Calu3 (cell line): ENCODE results near the gene RPL19. TPM values are rescaled to one million over a fixed set of nuclear protein-coding genes. Genes with fewer than 3 reads are reported as not detected.

Experiments used
- BruUV-seq: library from RNA; stranded (reverse); fragments of 400-500 nt; replicated peaks from 2 replicates; lab custom pipeline; 2021; lab: Mats Ljungman, UMichigan
- CTCF ChIA-PET: fragments of 300-600 bp; sonication (Branson Sonifier 250); formaldehyde crosslinking; loops from one replicate; lab custom pipeline; 2022; ENCODE audit warnings: antibody characterized with exemption; lab: Charles Lee
- DNase-seq: peaks from one replicate; pipeline ENCODE4 v3.0.0; 2022
- H3K27ac Mint-ChIP-seq: one replicate; pipeline ENCODE4 v1.8.0; 2022; ENCODE audit warnings: mixed read lengths; ENCODE audit not compliant: unreplicated experiment
- H3K27me3 Mint-ChIP-seq: one replicate; pipeline ENCODE4 v1.8.0; 2022; ENCODE audit warnings: mixed read lengths; ENCODE audit not compliant: unreplicated experiment
- H3K36me3 Mint-ChIP-seq: one replicate; pipeline ENCODE4 v1.8.0; 2022; ENCODE audit warnings: mild to moderate bottlenecking, moderate library complexity, mixed read lengths; ENCODE audit not compliant: insufficient read depth, unreplicated experiment
- H3K4me1 Mint-ChIP-seq: one replicate; pipeline ENCODE4 v1.8.0; 2022; ENCODE audit warnings: mild to moderate bottlenecking, low read depth, mixed read lengths; ENCODE audit not compliant: unreplicated experiment
- H3K4me3 Mint-ChIP-seq: one replicate; pipeline ENCODE4 v1.8.0; 2022; ENCODE audit warnings: mild to moderate bottlenecking, low read depth, moderate library complexity, mixed read lengths; ENCODE audit not compliant: unreplicated experiment
- H3K9me3 Mint-ChIP-seq: one replicate; pipeline ENCODE4 v1.8.0; 2022; ENCODE audit warnings: low read depth, mixed read lengths; ENCODE audit not compliant: unreplicated experiment
- intact Hi-C: fragments of 100-400 bp; cut with micrococcal nuclease; formaldehyde crosslinking; loops from one replicate; pipeline ENCODE4 v1.10.0; 2022; ENCODE audit not compliant: unreplicated experiment
- total RNA-seq: library from RNA; stranded (reverse); gene quantifications from 2 replicates; pipeline ENCODE4 v1.2.3, GENCODE V29; 2022
- TF ChIP-seq, protein P1 (sequence below): fragments of 200-600 bp; IDR thresholded peaks from one replicate; pipeline ENCODE4 v1.8.0; 2022; ENCODE audit warnings: antibody characterized with exemption; ENCODE audit not compliant: unreplicated experiment

Gene RPL19
- total RNA-seq, 1 experiment from 2014 or later: 6,763 TPM

DNA sequence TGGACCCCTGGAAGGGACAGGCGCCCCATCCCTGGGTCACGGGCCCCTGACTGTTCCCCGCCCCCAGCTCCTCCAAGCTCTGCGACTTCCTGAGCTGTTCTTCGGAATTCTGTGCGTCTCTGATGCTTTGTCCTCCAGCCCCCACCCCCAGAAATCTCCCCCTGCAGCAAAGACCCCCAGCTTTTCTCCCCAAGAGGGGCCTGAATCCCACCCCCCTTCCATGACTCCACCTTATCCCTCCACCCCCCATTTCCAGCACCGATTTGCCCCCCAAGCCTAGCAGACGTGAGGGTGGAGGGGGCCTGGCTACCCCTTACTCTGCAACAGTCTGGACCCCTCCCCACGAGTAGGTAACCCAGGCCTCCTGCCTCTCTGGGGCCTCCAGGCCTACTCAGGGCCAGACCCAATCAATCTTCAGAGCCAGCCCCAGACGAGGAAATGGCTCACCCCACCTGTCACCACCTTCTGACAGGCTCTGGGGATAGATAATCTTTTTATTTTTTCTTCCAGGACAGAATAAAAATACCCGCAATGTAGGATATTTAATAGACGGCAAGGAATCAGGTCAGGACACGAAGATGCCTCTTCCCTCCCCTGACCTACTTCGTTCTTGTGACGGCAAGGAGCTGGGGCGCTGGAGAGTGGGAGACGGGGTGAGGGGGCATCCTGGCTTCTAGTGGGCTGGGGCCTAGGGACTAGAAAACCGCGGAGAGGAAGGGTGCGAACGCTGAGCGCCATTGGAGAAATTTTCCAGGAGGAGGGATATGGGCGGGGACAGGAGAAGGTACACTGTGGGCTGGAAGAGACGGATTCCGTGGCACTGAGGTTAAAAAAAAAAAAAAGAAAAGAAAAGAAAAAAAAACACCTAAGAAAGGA lies 47.9 kb upstream of the RPL19 start:
- Mint-ChIP-seq H3K9me3 (no peaks in the 10 kb centered on the region), H3K27ac (peak overlapping the region; percentile 99), H3K4me1 (peaks cover 29% of the 10 kb centered on the region), H3K36me3 (peaks cover 46% of the 10 kb centered on the region), H3K27me3 (peaks cover 91% of the 10 kb centered on the region), H3K4me3 (peak overlapping the region; percentile 95)
- BruUV-seq: no TSS peak
- CTCF ChIA-PET: interaction anchor here (0.6 to 6.1 kb wide), 91 partner anchors 8 to 1989 kb away, joined by 3 to 502 read pairs (median 6); partner anchors contain the start of genes ARL5C, CACNB1, CWC25 and ERBB2
- TF ChIP-seq, protein P1, sequence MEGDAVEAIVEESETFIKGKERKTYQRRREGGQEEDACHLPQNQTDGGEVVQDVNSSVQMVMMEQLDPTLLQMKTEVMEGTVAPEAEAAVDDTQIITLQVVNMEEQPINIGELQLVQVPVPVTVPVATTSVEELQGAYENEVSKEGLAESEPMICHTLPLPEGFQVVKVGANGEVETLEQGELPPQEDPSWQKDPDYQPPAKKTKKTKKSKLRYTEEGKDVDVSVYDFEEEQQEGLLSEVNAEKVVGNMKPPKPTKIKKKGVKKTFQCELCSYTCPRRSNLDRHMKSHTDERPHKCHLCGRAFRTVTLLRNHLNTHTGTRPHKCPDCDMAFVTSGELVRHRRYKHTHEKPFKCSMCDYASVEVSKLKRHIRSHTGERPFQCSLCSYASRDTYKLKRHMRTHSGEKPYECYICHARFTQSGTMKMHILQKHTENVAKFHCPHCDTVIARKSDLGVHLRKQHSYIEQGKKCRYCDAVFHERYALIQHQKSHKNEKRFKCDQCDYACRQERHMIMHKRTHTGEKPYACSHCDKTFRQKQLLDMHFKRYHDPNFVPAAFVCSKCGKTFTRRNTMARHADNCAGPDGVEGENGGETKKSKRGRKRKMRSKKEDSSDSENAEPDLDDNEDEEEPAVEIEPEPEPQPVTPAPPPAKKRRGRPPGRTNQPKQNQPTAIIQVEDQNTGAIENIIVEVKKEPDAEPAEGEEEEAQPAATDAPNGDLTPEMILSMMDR: no peak
- no peak for DNase-seq
- intact Hi-C loops: loop anchor here (2.0 to 5.0 kb wide), 4 partner anchors 93 to 400 kb away; partner anchors contain the start of genes CWC25 and PSMB3

DNA sequence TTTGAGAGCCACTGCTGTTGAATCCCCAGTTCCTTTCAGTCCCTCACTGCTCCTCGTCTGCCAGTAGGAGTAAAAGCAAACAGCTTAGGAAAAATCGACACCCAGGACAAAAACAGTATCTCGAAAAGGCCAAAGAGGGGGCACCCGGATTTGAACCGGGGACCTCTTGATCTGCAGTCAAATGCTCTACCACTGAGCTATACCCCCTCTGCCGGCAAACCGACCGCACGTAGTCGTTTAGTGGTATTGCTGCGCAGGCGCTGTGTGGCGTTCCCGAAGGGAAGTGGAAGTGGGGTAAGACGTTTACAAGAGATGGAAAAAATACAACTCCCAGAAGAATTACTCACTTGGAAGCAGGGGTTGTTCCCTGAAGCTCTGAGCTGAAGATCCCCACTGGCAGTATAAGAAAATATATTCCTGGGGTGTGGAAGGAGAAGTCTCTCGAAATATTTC lies 46.5 kb upstream of the RPL19 start:
- TF ChIP-seq, protein P1: peak; percentile 28
- H3K27ac Mint-ChIP-seq: peak overlapping the region; percentile 99
- no TSS peak for BruUV-seq
- no peaks in the 10 kb centered on the region for H3K9me3 Mint-ChIP-seq
- peak overlapping the region; percentile 95 for H3K4me3 Mint-ChIP-seq
- peaks cover 29% of the 10 kb centered on the region for H3K4me1 Mint-ChIP-seq
- H3K36me3 Mint-ChIP-seq: peaks cover 46% of the 10 kb centered on the region
- peak; percentile 100 for DNase-seq
- CTCF ChIA-PET: interaction anchor here (0.5 to 6.1 kb wide), 93 partner anchors 9 to 1974 kb away, joined by 3 to 502 read pairs (median 6); partner anchors contain the start of genes ARL5C, CACNB1, CDK12 and CWC25
- intact Hi-C loops: loop anchor here (1.0 to 5.0 kb wide), 7 partner anchors 84 to 401 kb away; partner anchors contain the start of genes CWC25 and PSMB3
- peaks cover 89% of the 10 kb centered on the region for H3K27me3 Mint-ChIP-seq

DNA sequence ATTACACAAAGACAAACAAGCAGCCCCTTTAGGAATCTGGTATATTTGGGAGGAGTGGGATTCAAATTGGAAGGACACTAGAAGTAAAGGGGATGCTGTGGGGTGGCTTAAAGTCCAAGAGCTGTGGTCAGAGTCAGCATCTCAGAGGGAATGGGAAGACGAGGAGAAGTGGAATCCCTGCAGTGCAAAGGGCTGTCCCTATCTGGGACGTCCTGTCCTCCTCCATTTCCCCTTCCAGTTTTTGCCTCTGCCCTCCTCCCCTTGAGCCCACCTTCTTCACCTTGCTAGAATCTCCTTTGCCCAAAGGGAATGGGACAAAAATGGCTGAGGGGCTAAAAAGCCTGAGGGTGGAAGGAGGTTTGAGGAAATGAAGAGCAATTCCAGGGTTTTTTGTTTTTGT lies 44.4 kb upstream of the RPL19 start:
- H3K4me3 Mint-ChIP-seq: no peak overlapping the region
- H3K27me3 Mint-ChIP-seq: peaks cover 86% of the 10 kb centered on the region
- DNase-seq: no peak
- TF ChIP-seq, protein P1: no peak
- peaks cover 41% of the 10 kb centered on the region for H3K36me3 Mint-ChIP-seq
- intact Hi-C loops: loop anchor here (5.0 kb wide), 1 partner anchor 538 kb away; no protein-coding TSS in a partner anchor
- no peak overlapping the region for H3K27ac Mint-ChIP-seq
- H3K9me3 Mint-ChIP-seq: no peaks in the 10 kb centered on the region
- peaks cover 29% of the 10 kb centered on the region for H3K4me1 Mint-ChIP-seq
- no TSS peak for BruUV-seq
- CTCF ChIA-PET: interaction anchor here (0.6 to 1.5 kb wide), 4 partner anchors 9 to 96 kb away, joined by 3 to 14 read pairs (median 3); no protein-coding TSS in a partner anchor

DNA sequence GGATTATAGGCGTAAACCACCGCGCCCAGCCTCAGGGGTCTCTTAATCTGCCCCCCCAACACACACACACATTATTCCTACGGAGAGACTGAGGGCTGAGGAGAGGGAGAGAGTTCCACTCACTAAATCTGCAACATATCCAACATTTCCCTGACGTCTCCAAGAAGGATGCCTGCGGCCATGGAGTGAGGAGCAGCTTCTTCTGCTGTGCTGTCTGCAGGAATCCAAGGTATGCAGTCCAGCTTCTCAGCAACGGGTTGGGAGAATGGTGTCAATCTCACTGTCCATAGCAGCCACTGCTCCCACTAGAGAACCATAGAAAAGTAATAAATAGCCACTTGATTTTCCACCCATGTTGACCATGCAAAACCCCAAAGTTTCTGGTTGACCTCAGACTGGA lies 43.6 kb upstream of the RPL19 start:
- TF ChIP-seq, protein P1: no peak
- Mint-ChIP-seq H3K27ac (no peak overlapping the region), H3K27me3 (peaks cover 86% of the 10 kb centered on the region), H3K4me3 (no peak overlapping the region), H3K4me1 (peaks cover 29% of the 10 kb centered on the region), H3K36me3 (peaks cover 41% of the 10 kb centered on the region), H3K9me3 (no peaks in the 10 kb centered on the region)
- DNase-seq: no peak
- no TSS peak for BruUV-seq
- CTCF ChIA-PET: interaction anchor here (0.6 to 1.5 kb wide), 4 partner anchors 8 to 97 kb away, joined by 3 to 14 read pairs (median 4); no protein-coding TSS in a partner anchor
- intact Hi-C loops: loop anchor here (5.0 kb wide), 1 partner anchor 539 kb away; no protein-coding TSS in a partner anchor
